ENCODE measurements around the gene CHST9. TPM values are rescaled to one million over a fixed set of nuclear protein-coding genes. Genes with fewer than 3 reads are reported as not detected.
"Not testable (repeated sequence)": the region's sequence is repeated elsewhere in the genome, so short reads cannot be mapped to it uniquely, and the experiment has no call there.

The CHST9 gene
- total RNA-seq, 1 donor from 2014 or later, result 38.9 TPM

- Mint-ChIP-seq H3K27ac (no peak overlapping the region), H3K36me3 (ENCODE audit: insufficient read depth) (peaks cover 13% of the 10 kb centered on the region), H3K4me1 (ENCODE audit: low read depth) (no peaks in the 10 kb centered on the region), H3K9me3 (ENCODE audit: low read depth) (peaks cover 7% of the 10 kb centered on the region), H3K27me3 (no peaks in the 10 kb centered on the region), H3K4me3 (ENCODE audit: low read depth) (no peak overlapping the region)
- DNase-seq (ENCODE audit: low spot score, unreplicated experiment), result no peak
- no peak for TF ChIP-seq CTCF (IDR thresholded peaks at IDR 0.05; ENCODE audit: unreplicated experiment)
Measured at GRCh38 chr18:26931659-26932058, 253.4 kb downstream of the CHST9 start.

DNA sequence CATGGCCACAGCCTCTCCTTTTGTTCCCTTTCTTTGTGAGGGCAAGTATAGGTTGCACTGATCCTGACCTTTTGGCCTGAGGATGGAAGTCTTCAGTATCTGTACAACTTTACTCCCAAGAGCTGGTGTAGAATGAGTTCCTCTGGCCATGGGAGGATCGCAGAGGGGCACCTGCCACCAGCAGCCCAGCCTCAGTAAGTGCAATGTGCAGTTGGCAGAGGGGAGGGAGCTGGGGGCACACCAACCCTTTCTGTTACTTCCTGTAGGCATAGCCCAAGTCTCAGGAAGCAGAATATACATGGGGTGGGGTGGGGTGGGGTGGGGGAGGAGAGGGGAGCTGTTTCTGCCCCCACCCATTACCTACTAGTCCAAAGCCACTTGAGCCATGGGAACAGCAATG, 254.5 kb downstream of the CHST9 start:
- Mint-ChIP-seq H3K4me3 (ENCODE audit: low read depth) (no peak overlapping the region), H3K36me3 (ENCODE audit: insufficient read depth) (peaks cover 15% of the 10 kb centered on the region), H3K9me3 (ENCODE audit: low read depth) (peaks cover 7% of the 10 kb centered on the region), H3K4me1 (ENCODE audit: low read depth) (peaks cover 1% of the 10 kb centered on the region), H3K27ac (no peak overlapping the region), H3K27me3 (no peaks in the 10 kb centered on the region)
- no peak for DNase-seq (ENCODE audit: low spot score, unreplicated experiment)
- no peak for TF ChIP-seq CTCF (IDR thresholded peaks at IDR 0.05; ENCODE audit: unreplicated experiment)

GRCh38 chr18:26928670-26929313, 256.3 kb downstream of the CHST9 start:
- H3K4me1 Mint-ChIP-seq (ENCODE audit: low read depth), result peaks cover 8% of the 10 kb centered on the region
- no peak for TF ChIP-seq CTCF (IDR thresholded peaks at IDR 0.05; ENCODE audit: unreplicated experiment)
- H3K36me3 Mint-ChIP-seq (ENCODE audit: insufficient read depth), result peaks cover 12% of the 10 kb centered on the region
- DNase-seq (ENCODE audit: low spot score, unreplicated experiment), result no peak
- no peak overlapping the region for H3K27ac Mint-ChIP-seq
- H3K4me3 Mint-ChIP-seq (ENCODE audit: low read depth), result no peak overlapping the region
- H3K9me3 Mint-ChIP-seq (ENCODE audit: low read depth), result peaks cover 7% of the 10 kb centered on the region
- no peaks in the 10 kb centered on the region for H3K27me3 Mint-ChIP-seq

DNA sequence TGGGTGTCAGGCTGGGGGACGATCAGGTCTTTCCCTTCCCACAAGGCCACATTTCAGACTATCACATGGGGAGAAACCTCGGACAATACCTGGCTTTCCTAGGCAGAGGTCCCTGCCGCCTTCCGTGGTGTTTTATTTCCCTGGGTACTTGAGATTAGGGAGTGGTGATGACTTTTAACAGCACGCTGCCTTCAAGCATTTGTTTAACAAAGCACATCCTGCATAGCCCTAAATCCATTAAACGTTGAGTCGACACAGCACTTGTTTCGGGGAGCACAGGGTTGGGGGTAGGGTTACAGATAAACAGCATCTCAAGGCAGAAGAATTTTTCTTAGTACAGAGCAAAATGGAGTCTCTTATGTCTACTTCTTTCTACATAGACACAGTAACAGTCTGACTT, 257.3 kb downstream of the CHST9 start:
- H3K9me3 Mint-ChIP-seq (ENCODE audit: low read depth); H3K27ac Mint-ChIP-seq; DNase-seq (ENCODE audit: low spot score, unreplicated experiment); H3K4me3 Mint-ChIP-seq (ENCODE audit: low read depth); H3K4me1 Mint-ChIP-seq (ENCODE audit: low read depth); H3K27me3 Mint-ChIP-seq: not testable (repeated sequence)
- H3K36me3 Mint-ChIP-seq (ENCODE audit: insufficient read depth), result peaks cover 11% of the 10 kb centered on the region

DNA sequence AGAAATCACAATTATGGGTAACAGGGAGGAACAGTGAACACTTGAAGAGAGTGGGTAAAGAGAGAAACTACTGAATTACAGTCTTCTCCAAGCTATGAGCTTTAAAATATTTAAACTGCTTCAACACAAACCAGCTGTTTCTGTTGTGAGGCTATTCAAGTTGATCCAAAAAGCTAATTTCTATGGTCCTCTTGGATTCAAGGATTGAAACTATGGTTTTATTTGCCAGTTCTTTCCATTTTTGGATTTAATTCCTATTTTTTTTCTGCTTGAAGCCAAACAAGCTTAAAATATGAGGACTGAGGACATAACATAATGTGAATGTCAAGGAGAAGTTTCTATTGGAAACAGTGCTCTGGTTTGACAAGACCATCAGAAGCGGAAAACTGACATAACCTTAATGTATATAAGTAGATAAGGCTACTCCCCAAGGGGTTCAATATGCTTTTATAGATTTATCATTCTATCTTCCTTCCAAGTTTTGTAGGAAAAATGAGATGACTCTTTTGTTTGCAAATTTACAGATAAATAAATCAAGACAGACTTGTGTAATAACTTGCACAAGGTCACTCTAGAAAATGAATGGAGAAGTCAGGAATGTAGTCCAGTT, 258.9 kb downstream of the CHST9 start:
- Mint-ChIP-seq H3K9me3 (ENCODE audit: low read depth) (peaks cover 7% of the 10 kb centered on the region), H3K4me3 (ENCODE audit: low read depth) (no peak overlapping the region), H3K27me3 (no peaks in the 10 kb centered on the region), H3K4me1 (ENCODE audit: low read depth) (peaks cover 10% of the 10 kb centered on the region), H3K36me3 (ENCODE audit: insufficient read depth) (peaks cover 13% of the 10 kb centered on the region), H3K27ac (peak overlapping the region; percentile 66)
- TF ChIP-seq CTCF (IDR thresholded peaks at IDR 0.05; ENCODE audit: unreplicated experiment), result no peak
- DNase-seq (ENCODE audit: low spot score, unreplicated experiment), result no peak

- Mint-ChIP-seq H3K27me3 (no peaks in the 10 kb centered on the region), H3K36me3 (ENCODE audit: insufficient read depth) (peaks cover 13% of the 10 kb centered on the region), H3K4me3 (ENCODE audit: low read depth) (no peak overlapping the region), H3K27ac (no peak overlapping the region), H3K4me1 (ENCODE audit: low read depth) (peaks cover 13% of the 10 kb centered on the region), H3K9me3 (ENCODE audit: low read depth) (peaks cover 7% of the 10 kb centered on the region)
- DNase-seq (ENCODE audit: low spot score, unreplicated experiment), result no peak
- no peak for TF ChIP-seq CTCF (IDR thresholded peaks at IDR 0.05; ENCODE audit: unreplicated experiment)
Measured at GRCh38 chr18:26925313-26925712, 259.8 kb downstream of the CHST9 start.
